ENCODE data around the gene DICER1. TPM values are rescaled to one million over a fixed set of nuclear protein-coding genes. Genes with fewer than 3 reads are reported as not detected.

DICER1 gene
- total and polyA plus RNA-seq, 8 donors = 47.9 to 76.9 (median 50.9) TPM

GRCh38 chr14:95077345-95077744, 80.0 kb downstream of the DICER1 start:
- intact Hi-C loops (cut with DNase I) = no loop called here

GRCh38 chr14:95075789-95076188, 81.5 kb downstream of the DICER1 start:
- Histone ChIP-seq H3K27ac (no peak overlapping the region), H3K4me3 (no peak overlapping the region), H3K36me3 (no peaks in the 10 kb centered on the region), H3K27me3 (peaks cover 0 to 11% of the 10 kb centered on the region in 2 donors), H3K9me3 (peaks cover 0 to 5% of the 10 kb centered on the region in 2 donors), H3K4me1 (no peaks in the 10 kb centered on the region)
- intact Hi-C loops (cut with DNase I) = no loop called here
- ATAC-seq (no peak), DNase-seq (no peak)
- no peak for TF ChIP-seq CTCF (IDR thresholded peaks at IDR 0.05)

More at GRCh38 chr14:95077345-95077744, 80.0 kb downstream of the DICER1 start:
- no peak for TF ChIP-seq CTCF (IDR thresholded peaks at IDR 0.05)
- DNase-seq = peak in 2 of 4 donors; percentile 51 to 52
- no peaks in the 10 kb centered on the region for H3K36me3 ChIP-seq
- H3K27me3 ChIP-seq = no peaks in the 10 kb centered on the region
- H3K27ac ChIP-seq = no peak overlapping the region
- peak; percentile 80 for ATAC-seq
- H3K4me1 ChIP-seq = no peaks in the 10 kb centered on the region
- peaks cover 0 to 5% of the 10 kb centered on the region in 2 donors for H3K9me3 ChIP-seq
- H3K4me3 ChIP-seq = no peak overlapping the region

- peaks cover 0 to 20% of the 10 kb centered on the region in 2 donors for H3K27me3 ChIP-seq
- ATAC-seq (no peak), DNase-seq (no peak)
- H3K36me3 ChIP-seq = no peaks in the 10 kb centered on the region
- H3K4me3 ChIP-seq = no peak overlapping the region
- peaks cover 0 to 5% of the 10 kb centered on the region in 2 donors for H3K9me3 ChIP-seq
- intact Hi-C loops (cut with DNase I) = no loop called here
- no peak overlapping the region for H3K27ac ChIP-seq
- TF ChIP-seq CTCF (IDR thresholded peaks at IDR 0.05) = no peak
- no peaks in the 10 kb centered on the region for H3K4me1 ChIP-seq
Measured at GRCh38 chr14:95073947-95074346, 83.4 kb downstream of the DICER1 start.

GRCh38 chr14:95072310-95072905, 84.9 kb downstream of the DICER1 start:
- TF ChIP-seq CTCF (IDR thresholded peaks at IDR 0.05) = no peak
- H3K4me1 ChIP-seq = no peaks in the 10 kb centered on the region
- H3K4me3 ChIP-seq = no peak overlapping the region
- H3K27me3 ChIP-seq = peaks cover 0 to 22% of the 10 kb centered on the region in 2 donors
- peaks cover 0 to 5% of the 10 kb centered on the region in 2 donors for H3K9me3 ChIP-seq
- no peak overlapping the region for H3K27ac ChIP-seq
- ATAC-seq (no peak), DNase-seq (no peak)
- intact Hi-C loops (cut with DNase I) = no loop called here
- no peaks in the 10 kb centered on the region for H3K36me3 ChIP-seq

- Histone ChIP-seq H3K36me3 (no peaks in the 10 kb centered on the region), H3K27me3 (peaks cover 0 to 23% of the 10 kb centered on the region in 2 donors), H3K27ac (no peak overlapping the region), H3K9me3 (peaks cover 0 to 5% of the 10 kb centered on the region in 2 donors), H3K4me1 (no peaks in the 10 kb centered on the region), H3K4me3 (no peak overlapping the region)
- intact Hi-C loops (cut with DNase I) = no loop called here
- TF ChIP-seq CTCF (IDR thresholded peaks at IDR 0.05) = no peak
- DNase-seq = no peak
- ATAC-seq = no peak
Measured at GRCh38 chr14:95071649-95072280, 85.6 kb downstream of the DICER1 start.

Data from left lung (tissue), 10 donors.